Activated CD8-positive, alpha-beta T cell treated with anti-CD3 and anti-CD28 coated beads, Interleukin-2, amount 10 ng/mL, durations not matched to agents 7 days and 5 days (primary cell): Measurements from ENCODE around the gene SULT4A1. TPM values are rescaled to one million over a fixed set of nuclear protein-coding genes. Genes with fewer than 3 reads are reported as not detected.
"Not testable (repeated sequence)": the region's sequence is repeated elsewhere in the genome, so short reads cannot be mapped to it uniquely, and the experiment has no call there.

Experiments used
- ATAC-seq: fragments of 150-1000 bp; cut with Tn5 transposase; one replicate; pipeline ENCODE4 v1.10.0; 2021; ENCODE audit warnings: moderate library complexity
- CTCF ChIA-PET: fragments of 350-600 bp; sonication (Branson Sonifier 250); formaldehyde crosslinking; loops from one replicate; lab custom pipeline; 2021; ENCODE audit warnings: antibody characterized with exemption; lab: Charles Lee
- POLR2A ChIA-PET: fragments of 350-600 bp; sonication (Branson Sonifier 250); formaldehyde crosslinking; loops from one replicate; lab custom pipeline; 2021; ENCODE audit warnings: antibody characterized with exemption; lab: Charles Lee
- DNase-seq: peaks from one replicate; pipeline ENCODE4 v3.0.0-alpha.2; 2020
- H3K27ac Mint-ChIP-seq: one replicate; pipeline ENCODE4 v1.8.0; 2021; ENCODE audit warnings: mild to moderate bottlenecking, mixed read lengths
- H3K27me3 Mint-ChIP-seq: one replicate; pipeline ENCODE4 v1.8.0; 2021; ENCODE audit warnings: low read depth, mixed read lengths
- H3K36me3 Mint-ChIP-seq: one replicate; pipeline ENCODE4 v1.8.0; 2021; ENCODE audit warnings: low read depth, mixed read lengths
- H3K4me1 Mint-ChIP-seq: one replicate; pipeline ENCODE4 v1.8.0; 2021; ENCODE audit warnings: low read depth, mixed read lengths
- H3K4me3 Mint-ChIP-seq: one replicate; pipeline ENCODE4 v1.8.0; 2021; ENCODE audit warnings: mild to moderate bottlenecking, mixed read lengths
- H3K9me3 Mint-ChIP-seq: one replicate; pipeline ENCODE4 v1.8.0; 2022; ENCODE audit warnings: mixed read lengths; ENCODE audit not compliant: insufficient read depth
- total RNA-seq, 2 experiments: library from RNA; stranded (reverse); gene quantifications; one replicate each; pipeline ENCODE4 v1.2.3, GENCODE V29; 2021

The SULT4A1 gene
- total RNA-seq, 2 experiments from 2014 or later, result not detected

GRCh38 chr22:43878079-43878795 lies 15.9 kb upstream of the SULT4A1 start:
- DNase-seq (no peak), ATAC-seq (no peak)
- Mint-ChIP-seq H3K4me3 (no peak overlapping the region), H3K36me3 (no peaks in the 10 kb centered on the region), H3K9me3 (no peaks in the 10 kb centered on the region), H3K27me3 (no peaks in the 10 kb centered on the region), H3K27ac (no peak overlapping the region), H3K4me1 (no peaks in the 10 kb centered on the region)
- ChIA-PET CTCF (no interaction called here), POLR2A (no interaction called here)

GRCh38 chr22:43876866-43877509 lies 14.7 kb upstream of the SULT4A1 start:
- DNase-seq (no peak), ATAC-seq (no peak)
- ChIA-PET POLR2A (no interaction called here), CTCF (no interaction called here)
- Mint-ChIP-seq H3K27me3 (no peaks in the 10 kb centered on the region), H3K4me3 (no peak overlapping the region), H3K9me3 (no peaks in the 10 kb centered on the region), H3K27ac (no peak overlapping the region), H3K4me1 (no peaks in the 10 kb centered on the region), H3K36me3 (no peaks in the 10 kb centered on the region)

DNA sequence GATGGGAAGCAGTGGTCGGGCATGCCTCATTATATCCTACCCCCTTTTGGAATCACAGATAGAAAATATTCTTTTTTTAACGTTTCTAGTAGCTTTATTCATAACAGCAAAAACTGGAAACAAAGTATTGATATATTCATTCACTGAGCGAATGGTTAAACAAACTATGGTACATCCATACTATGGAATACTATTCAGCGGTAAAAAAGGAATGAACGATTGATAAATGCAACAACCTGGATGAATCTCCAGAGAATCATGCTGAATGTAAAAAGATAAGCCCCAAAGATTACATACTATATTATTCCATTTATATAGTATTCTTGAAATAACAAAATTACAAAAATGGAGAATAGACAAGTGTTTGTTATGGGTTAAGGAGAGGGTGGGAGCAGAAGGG lies 7.5 kb upstream of the SULT4A1 start:
- Mint-ChIP-seq H3K4me3 (no peak overlapping the region), H3K27ac (no peak overlapping the region), H3K27me3 (peaks cover 3% of the 10 kb centered on the region), H3K4me1 (no peaks in the 10 kb centered on the region), H3K9me3 (no peaks in the 10 kb centered on the region), H3K36me3 (no peaks in the 10 kb centered on the region)
- DNase-seq, result no peak
- no peak for ATAC-seq
- POLR2A ChIA-PET, result no interaction called here
- CTCF ChIA-PET, result no interaction called here

DNA sequence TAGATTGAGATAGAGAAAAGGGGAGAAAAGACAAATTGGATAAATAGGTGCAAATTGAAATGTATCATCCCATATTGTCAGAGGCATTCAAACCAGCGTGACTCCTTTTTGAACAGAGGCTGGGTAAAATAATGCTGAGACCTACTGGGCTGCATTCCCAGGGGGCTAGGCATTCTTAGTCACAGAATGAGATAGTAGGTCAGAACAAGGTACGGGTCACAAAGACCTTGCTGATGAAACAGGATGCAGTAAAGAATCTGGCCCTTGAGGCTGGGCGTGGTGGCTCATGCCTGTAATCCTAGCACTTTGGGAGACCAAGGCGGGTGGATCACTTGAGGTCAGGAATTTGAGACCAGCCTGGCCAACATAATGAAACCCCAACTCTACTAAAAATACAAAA lies 6.7 kb upstream of the SULT4A1 start:
- DNase-seq, H3K4me3 Mint-ChIP-seq, H3K27me3 Mint-ChIP-seq, CTCF ChIA-PET, POLR2A ChIA-PET, H3K36me3 Mint-ChIP-seq, H3K4me1 Mint-ChIP-seq, H3K27ac Mint-ChIP-seq, ATAC-seq, H3K9me3 Mint-ChIP-seq: not testable (repeated sequence)

DNA sequence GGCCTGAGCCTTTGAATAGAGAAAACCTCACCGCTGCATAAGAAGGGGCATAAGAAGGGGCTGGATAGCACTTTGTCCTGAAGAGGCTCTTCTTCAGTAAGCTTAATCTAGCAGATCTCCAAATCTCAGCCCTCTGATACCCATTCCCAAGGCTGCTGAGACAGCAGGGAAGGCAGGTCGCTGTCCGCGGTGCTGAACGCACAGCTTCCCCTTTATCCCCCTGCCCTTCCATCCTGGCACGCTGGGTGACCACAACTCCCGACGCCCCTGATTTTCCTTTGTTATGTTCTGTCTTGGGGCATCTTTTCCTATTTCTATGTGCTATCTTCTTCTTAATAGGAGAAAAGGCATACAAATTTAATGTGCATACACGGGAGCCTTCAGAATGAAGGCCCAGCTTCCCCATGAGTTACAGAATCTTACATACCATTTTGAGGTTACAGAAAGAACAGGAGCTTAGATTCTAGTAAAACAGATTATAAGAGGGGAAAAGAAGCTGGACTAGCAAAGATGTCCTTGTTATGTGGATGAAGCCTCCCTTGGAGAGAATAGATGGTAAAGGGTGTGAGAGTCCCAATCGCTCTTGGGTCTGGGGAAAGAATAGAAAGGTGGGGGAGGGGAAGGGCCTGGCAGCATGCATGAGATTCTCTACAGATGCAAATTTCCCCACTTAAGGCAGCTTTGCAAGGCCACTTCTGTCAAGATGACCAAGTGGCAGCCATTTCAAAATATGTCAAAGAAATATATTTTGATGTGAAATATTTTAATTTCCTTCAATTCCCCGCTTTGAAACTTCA lies 5.7 kb upstream of the SULT4A1 start:
- H3K4me1 Mint-ChIP-seq, result no peaks in the 10 kb centered on the region
- H3K9me3 Mint-ChIP-seq, result no peaks in the 10 kb centered on the region
- POLR2A ChIA-PET, result no interaction called here
- no peak overlapping the region for H3K4me3 Mint-ChIP-seq
- CTCF ChIA-PET, result interaction anchor here (0.7 kb wide), 1 partner anchor 78 kb away, joined by 3 read pairs; no protein-coding TSS in a partner anchor
- DNase-seq, result peak; percentile 61
- H3K27ac Mint-ChIP-seq, result no peak overlapping the region
- no peak for ATAC-seq
- peaks cover 13% of the 10 kb centered on the region for H3K27me3 Mint-ChIP-seq
- no peaks in the 10 kb centered on the region for H3K36me3 Mint-ChIP-seq

- Mint-ChIP-seq H3K27me3 (peaks cover 32% of the 10 kb centered on the region), H3K36me3 (no peaks in the 10 kb centered on the region), H3K9me3 (no peaks in the 10 kb centered on the region), H3K4me1 (peaks cover 2% of the 10 kb centered on the region), H3K4me3 (no peak overlapping the region), H3K27ac (no peak overlapping the region)
- POLR2A ChIA-PET, result no interaction called here
- ATAC-seq (no peak), DNase-seq (no peak)
- CTCF ChIA-PET, result no interaction called here
Measured at GRCh38 chr22:43862882-43863202, 529 bp upstream of the SULT4A1 start.

GRCh38 chr22:43861529-43861928 lies 784 bp downstream of the SULT4A1 start:
- ChIA-PET POLR2A (no interaction called here), CTCF (interaction anchor here (1.0 kb wide), 1 partner anchor 84 kb away, joined by 3 read pairs; no protein-coding TSS in a partner anchor)
- Mint-ChIP-seq H3K4me1 (peaks cover 2% of the 10 kb centered on the region), H3K27ac (no peak overlapping the region), H3K4me3 (no peak overlapping the region), H3K36me3 (no peaks in the 10 kb centered on the region), H3K9me3 (no peaks in the 10 kb centered on the region), H3K27me3 (peaks cover 38% of the 10 kb centered on the region)
- ATAC-seq, result no peak
- no peak for DNase-seq

DNA sequence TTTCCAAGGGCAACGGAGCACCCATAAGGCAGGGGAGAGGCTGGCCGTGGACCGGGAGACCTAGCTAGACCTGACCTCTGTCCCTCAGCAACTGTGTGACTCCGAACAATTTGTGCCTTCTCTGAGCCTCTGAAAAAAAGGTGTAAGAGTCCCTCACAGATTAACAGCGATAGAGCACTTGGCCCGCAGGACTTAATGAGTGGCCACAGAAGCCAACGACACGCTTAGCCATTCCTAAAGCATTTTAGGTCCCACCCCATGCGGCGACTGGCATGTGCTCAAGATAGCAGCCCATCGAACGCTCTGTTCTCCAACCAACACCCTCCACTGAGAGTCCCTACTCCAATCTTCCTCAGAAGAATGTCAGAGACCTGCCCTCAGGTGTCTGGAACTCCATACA lies 1.5 kb downstream of the SULT4A1 start:
- H3K27ac Mint-ChIP-seq, result no peak overlapping the region
- peaks cover 38% of the 10 kb centered on the region for H3K27me3 Mint-ChIP-seq
- no peak for ATAC-seq

GRCh38 chr22:43860126-43860525 lies 2.2 kb downstream of the SULT4A1 start:
- no peaks in the 10 kb centered on the region for H3K9me3 Mint-ChIP-seq
- DNase-seq (no peak), ATAC-seq (no peak)
- H3K27ac Mint-ChIP-seq, result no peak overlapping the region
- ChIA-PET POLR2A (interaction anchor here (0.6 kb wide), 1 partner anchor 69 kb away, joined by 3 read pairs; no protein-coding TSS in a partner anchor), CTCF (no interaction called here)
- H3K4me3 Mint-ChIP-seq, result no peak overlapping the region
- H3K4me1 Mint-ChIP-seq, result peaks cover 2% of the 10 kb centered on the region
- H3K36me3 Mint-ChIP-seq, result no peaks in the 10 kb centered on the region
- H3K27me3 Mint-ChIP-seq, result peaks cover 38% of the 10 kb centered on the region

More for the DNA sequence above, 1.5 kb downstream of the SULT4A1 start:
- H3K4me1 Mint-ChIP-seq, result peaks cover 2% of the 10 kb centered on the region
- H3K9me3 Mint-ChIP-seq, result no peaks in the 10 kb centered on the region
- H3K4me3 Mint-ChIP-seq, result no peak overlapping the region
- no peaks in the 10 kb centered on the region for H3K36me3 Mint-ChIP-seq
- POLR2A ChIA-PET, result no interaction called here
- DNase-seq, result no peak
- CTCF ChIA-PET, result interaction anchor here (1.0 kb wide), 1 partner anchor 85 kb away, joined by 3 read pairs; no protein-coding TSS in a partner anchor

GRCh38 chr22:43859621-43860020 lies 2.7 kb downstream of the SULT4A1 start:
- H3K9me3 Mint-ChIP-seq, result no peaks in the 10 kb centered on the region
- H3K27ac Mint-ChIP-seq, result no peak overlapping the region
- H3K4me3 Mint-ChIP-seq, result no peak overlapping the region
- ChIA-PET CTCF (no interaction called here), POLR2A (interaction anchor here (0.6 kb wide), 1 partner anchor 69 kb away, joined by 3 read pairs; no protein-coding TSS in a partner anchor)
- peaks cover 33% of the 10 kb centered on the region for H3K27me3 Mint-ChIP-seq
- DNase-seq (no peak), ATAC-seq (no peak)
- peaks cover 2% of the 10 kb centered on the region for H3K4me1 Mint-ChIP-seq
- no peaks in the 10 kb centered on the region for H3K36me3 Mint-ChIP-seq

GRCh38 chr22:43859176-43859575 lies 3.1 kb downstream of the SULT4A1 start:
- Mint-ChIP-seq H3K27ac (no peak overlapping the region), H3K36me3 (no peaks in the 10 kb centered on the region), H3K4me1 (peaks cover 2% of the 10 kb centered on the region), H3K9me3 (no peaks in the 10 kb centered on the region), H3K27me3 (peaks cover 33% of the 10 kb centered on the region), H3K4me3 (no peak overlapping the region)
- ChIA-PET POLR2A (no interaction called here), CTCF (no interaction called here)
- ATAC-seq (no peak), DNase-seq (no peak)
